Ishikawa (cell line): ENCODE measurements around the gene CDH23.

Source experiments
- CEBPB ChIP-seq: IDR thresholded peaks from 2 replicates; pipeline ENCODE4 v1.6.1; 2012
- CREB1 ChIP-seq: IDR thresholded peaks from 2 replicates; pipeline ENCODE4 v1.6.1; 2012; ENCODE audit warnings: low read depth
- EP300 ChIP-seq: IDR thresholded peaks from 2 replicates; pipeline ENCODE4 v1.6.1; 2012; ENCODE audit warnings: borderline replicate concordance
- NFIC ChIP-seq: IDR thresholded peaks from 2 replicates; pipeline ENCODE4 v1.6.1; 2012
- TCF12 ChIP-seq: IDR thresholded peaks from 2 replicates; pipeline ENCODE4 v1.6.1; 2012; ENCODE audit warnings: low read depth
- TF ChIP-seq, protein P1 (sequence below): IDR thresholded peaks from 2 replicates; pipeline ENCODE4 v1.6.1; 2012; ENCODE audit warnings: low read depth, mild to moderate bottlenecking
- TF ChIP-seq, protein P2 (sequence below): IDR thresholded peaks from 2 replicates; pipeline ENCODE4 v1.6.1; 2012

DNA sequence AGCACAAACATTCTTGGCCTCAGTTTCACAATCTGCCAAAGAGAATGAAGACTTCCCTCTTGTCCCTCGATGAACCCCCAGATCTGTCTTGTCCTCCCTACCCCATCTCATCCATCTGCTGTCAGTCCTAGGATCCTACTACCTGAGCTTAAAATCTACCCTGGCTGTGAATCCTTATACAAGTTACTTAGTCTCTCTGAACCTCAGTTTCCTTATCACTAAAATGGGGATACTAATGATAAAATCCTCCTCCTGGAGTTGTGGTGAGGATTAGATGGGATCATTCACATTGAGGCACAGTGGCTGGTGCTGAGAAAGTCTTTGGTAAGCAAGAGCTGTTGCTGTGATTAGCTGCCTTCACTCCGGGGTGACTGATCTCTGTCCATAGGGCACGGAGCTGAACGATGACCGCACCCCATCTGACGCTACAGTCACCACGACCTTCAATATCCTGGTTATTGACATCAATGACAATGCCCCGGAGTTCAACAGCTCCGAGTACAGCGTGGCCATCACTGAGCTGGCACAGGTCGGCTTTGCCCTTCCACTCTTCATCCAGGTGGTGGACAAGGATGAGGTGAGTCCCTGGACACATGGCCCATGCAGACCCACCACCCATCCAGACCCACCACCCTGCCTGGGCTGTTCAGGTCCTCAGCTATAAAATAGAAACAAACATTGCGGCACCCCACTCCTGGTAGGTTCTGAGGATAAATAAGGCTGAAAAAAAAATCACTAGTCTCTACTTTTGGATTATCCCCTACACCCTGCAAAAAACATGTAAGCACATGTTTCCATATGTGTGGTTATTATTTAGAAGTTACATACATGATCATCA is 220.3 kb downstream of the CDH23 start:
- TF ChIP-seq CREB1 = no peak
- TF ChIP-seq, protein P1, sequence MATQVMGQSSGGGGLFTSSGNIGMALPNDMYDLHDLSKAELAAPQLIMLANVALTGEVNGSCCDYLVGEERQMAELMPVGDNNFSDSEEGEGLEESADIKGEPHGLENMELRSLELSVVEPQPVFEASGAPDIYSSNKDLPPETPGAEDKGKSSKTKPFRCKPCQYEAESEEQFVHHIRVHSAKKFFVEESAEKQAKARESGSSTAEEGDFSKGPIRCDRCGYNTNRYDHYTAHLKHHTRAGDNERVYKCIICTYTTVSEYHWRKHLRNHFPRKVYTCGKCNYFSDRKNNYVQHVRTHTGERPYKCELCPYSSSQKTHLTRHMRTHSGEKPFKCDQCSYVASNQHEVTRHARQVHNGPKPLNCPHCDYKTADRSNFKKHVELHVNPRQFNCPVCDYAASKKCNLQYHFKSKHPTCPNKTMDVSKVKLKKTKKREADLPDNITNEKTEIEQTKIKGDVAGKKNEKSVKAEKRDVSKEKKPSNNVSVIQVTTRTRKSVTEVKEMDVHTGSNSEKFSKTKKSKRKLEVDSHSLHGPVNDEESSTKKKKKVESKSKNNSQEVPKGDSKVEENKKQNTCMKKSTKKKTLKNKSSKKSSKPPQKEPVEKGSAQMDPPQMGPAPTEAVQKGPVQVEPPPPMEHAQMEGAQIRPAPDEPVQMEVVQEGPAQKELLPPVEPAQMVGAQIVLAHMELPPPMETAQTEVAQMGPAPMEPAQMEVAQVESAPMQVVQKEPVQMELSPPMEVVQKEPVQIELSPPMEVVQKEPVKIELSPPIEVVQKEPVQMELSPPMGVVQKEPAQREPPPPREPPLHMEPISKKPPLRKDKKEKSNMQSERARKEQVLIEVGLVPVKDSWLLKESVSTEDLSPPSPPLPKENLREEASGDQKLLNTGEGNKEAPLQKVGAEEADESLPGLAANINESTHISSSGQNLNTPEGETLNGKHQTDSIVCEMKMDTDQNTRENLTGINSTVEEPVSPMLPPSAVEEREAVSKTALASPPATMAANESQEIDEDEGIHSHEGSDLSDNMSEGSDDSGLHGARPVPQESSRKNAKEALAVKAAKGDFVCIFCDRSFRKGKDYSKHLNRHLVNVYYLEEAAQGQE = no peak
- TF ChIP-seq CEBPB = no peak
- TF ChIP-seq EP300 = no peak
- TF ChIP-seq TCF12 = no peak
- TF ChIP-seq, protein P2, sequence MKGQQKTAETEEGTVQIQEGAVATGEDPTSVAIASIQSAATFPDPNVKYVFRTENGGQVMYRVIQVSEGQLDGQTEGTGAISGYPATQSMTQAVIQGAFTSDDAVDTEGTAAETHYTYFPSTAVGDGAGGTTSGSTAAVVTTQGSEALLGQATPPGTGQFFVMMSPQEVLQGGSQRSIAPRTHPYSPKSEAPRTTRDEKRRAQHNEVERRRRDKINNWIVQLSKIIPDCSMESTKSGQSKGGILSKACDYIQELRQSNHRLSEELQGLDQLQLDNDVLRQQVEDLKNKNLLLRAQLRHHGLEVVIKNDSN = no peak
- TF ChIP-seq NFIC = no peak
